GM18505 (cell line): Measurements from ENCODE around the gene TCF12.

Experiments used
- ATAC-seq: cut with Tn5 transposase; IDR thresholded peaks from one replicate; pipeline ENCODE4 v1.9.1; 2021; ENCODE audit not compliant: unreplicated experiment
- POLR2A ChIP-seq: IDR thresholded peaks from 4 replicates; pipeline ENCODE4 v1.6.1; 2011; ENCODE audit warnings: borderline replicate concordance; ENCODE audit not compliant: insufficient read depth, insufficient read length; ENCODE audit errors: extremely low read depth

TCF12 gene

DNA sequence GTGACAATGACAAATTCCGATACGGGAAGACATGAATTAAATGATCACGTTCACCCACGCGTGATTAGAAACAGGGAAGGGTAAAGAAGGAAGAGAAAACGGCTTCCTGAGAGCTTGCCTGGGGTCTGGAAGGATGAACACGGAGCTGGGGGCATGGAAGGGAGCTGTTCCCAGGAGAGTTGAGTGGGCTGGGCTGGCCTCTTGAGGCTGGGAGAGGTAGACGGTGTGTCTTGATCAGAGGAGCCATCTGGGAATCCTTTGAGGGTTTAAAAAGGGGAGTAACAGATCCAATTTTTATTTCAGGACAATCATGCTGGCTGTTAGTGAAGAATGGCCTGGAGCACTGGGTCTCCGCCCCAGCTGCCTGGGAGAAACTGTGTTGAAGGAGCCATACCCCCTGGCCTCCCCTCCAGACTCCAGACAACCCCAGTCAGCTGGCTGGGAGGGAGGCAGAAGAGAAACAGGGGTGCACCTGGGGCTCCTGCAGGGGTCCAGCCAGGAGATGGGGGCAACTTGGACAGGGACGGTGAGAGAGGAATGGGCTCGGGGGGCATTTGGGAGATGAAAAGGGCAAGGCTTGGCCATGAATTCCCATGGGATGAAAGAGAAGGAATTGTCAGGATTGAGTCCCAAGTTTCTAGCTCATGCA lies 404.3 kb downstream of the TCF12 start:
- TF ChIP-seq POLR2A, result no peak
- ATAC-seq, result no peak

- no peak for TF ChIP-seq POLR2A
- ATAC-seq, result no peak
These were observed 404.9 kb downstream of the TCF12 start for GRCh38 chr15:57323299-57323805.

DNA sequence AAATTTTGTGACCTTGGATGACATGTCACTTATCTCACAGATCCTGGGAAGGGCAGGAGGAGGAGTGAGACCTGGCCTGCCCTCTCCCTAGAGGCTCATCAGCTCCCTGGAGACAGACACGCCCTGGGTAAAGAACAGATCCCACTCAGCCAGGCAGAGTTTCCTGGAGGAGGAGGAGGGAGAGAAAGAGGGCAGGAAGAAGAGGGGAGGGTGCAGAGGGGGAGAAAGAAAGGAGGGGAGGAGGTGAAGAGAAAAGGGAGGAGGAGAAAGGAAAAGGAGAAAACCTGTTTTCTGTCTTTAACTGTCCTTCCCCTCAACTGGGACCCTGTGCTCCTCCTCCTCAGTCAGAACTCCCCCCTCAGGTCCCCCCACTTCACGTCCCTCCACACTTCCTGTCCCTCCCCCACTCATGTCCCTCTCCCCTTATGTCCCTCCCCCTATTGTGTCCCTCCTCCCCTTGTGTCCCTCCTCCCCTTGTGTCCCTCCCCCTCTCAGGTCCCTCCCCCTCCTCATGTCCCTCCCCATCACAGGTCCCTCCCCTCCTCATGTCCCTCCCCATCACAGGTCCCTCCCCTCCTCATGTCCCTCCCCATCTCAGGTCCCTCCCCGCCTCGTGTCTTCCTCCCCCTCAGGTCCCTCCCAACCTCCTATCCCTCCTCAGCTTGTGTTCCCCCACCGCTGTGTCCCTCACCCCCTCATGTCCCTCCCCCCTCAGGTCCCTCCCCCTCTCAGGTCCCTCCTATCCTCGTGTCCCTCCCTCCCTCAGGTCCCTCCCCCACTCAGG lies 405.6 kb downstream of the TCF12 start:
- ATAC-seq, result no peak
- TF ChIP-seq POLR2A, result no peak

DNA sequence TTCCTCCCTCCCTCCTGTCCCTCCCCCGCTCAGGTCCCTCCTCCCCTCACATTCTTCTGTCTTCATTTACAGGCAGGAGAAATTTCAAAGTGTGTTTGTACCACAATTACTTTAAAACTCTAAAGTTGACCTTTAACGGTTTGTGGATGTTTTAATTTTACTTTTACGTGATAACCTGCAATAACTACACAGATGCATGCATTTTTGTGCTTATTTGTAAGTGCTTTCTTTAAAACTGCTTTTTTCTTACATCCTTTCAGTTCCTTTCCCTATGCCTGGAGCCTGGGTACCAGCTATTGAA lies 406.1 kb downstream of the TCF12 start:
- ATAC-seq, result no peak
- TF ChIP-seq POLR2A, result no peak

DNA sequence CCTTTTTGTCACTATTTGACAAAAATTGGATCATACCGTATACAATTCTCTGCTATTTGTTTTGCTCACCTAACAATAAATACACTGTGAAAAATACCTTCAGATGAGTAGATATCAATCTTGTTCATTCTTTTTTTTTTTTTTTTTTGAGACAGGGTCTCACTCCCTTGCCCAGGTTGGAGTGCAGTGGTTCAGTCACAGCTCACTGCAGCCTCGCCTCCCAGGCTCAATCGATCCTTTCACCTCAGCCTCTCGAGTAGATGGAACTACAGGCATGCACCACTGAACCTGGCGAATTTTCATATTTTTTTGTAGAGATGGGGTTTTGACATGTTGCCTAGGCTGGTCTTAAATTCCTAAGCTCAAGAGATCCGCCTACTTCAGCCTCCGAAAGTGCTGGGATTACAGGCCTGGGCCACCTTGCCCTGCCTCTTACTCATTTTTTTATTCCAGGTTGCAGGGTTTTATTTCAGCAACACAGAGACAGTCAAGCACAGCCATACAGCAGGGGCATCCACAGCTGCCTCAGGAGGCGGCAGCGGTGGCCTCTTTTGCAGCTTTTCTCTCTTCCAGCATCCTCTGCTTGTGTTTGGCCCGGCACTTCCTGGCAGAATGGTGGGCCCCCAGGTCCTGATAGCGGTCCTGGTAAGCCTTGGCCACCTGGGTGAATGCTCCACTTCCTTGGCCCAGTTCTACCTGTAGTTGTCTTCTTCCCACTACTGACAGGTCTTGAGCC lies 406.7 kb downstream of the TCF12 start:
- no peak for TF ChIP-seq POLR2A
- no peak for ATAC-seq

DNA sequence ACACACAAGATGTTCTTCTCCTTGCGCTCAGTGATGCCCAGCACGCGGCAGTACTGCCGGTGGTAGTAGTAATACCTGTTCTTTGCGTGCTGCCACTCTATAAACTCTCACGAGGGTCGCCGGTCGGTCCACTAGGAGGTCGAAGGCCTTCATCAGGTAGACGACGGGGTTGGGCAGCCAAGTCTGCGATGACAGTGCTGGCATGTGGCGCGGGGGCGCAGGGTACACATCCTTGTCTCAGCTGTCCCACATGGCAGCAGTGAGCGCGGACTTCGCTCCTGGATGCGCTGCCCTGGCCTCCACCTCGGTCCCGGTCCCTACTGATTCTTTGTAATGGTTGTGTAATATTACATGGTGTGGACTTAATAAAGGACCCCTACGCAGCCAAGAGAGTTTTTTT lies 407.8 kb downstream of the TCF12 start:
- no peak for ATAC-seq
- no peak for TF ChIP-seq POLR2A

DNA sequence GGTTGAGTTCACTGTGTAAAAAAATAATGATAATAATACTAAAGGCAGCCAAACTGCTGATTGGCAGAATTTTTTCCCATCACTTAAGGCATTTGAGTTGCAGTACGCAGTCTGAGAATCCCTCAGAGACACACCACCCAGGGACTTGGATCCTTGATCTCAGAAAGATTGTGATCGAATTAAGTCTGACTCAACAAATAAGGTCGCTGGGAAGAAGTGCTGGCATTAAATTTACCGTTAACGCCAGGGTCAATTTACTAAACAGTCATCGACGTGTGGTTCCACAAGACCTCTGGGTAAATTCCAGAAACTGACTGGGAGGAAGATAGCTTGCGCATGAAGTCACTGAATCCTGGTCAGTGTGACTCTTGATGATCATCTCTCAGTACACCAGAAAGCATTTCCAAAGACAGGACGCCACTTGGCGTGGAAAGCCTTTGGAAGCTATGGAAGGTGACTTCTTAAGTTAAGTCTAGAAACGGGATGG lies 409.6 kb downstream of the TCF12 start:
- no peak for TF ChIP-seq POLR2A

GRCh38 chr15:57328479-57328878 lies 410.0 kb downstream of the TCF12 start:
- no peak for ATAC-seq
- TF ChIP-seq POLR2A, result no peak

More for the DNA sequence above, 409.6 kb downstream of the TCF12 start:
- no peak for ATAC-seq

GRCh38 chr15:57328897-57329296 lies 410.5 kb downstream of the TCF12 start:
- no peak for ATAC-seq
- TF ChIP-seq POLR2A, result no peak

GRCh38 chr15:57329582-57330367 lies 411.3 kb downstream of the TCF12 start:
- TF ChIP-seq POLR2A, result no peak
- no peak for ATAC-seq

- no peak for TF ChIP-seq POLR2A
- ATAC-seq, result no peak
These were observed 412.3 kb downstream of the TCF12 start for GRCh38 chr15:57330619-57331340.

GRCh38 chr15:57332326-57332725 lies 413.9 kb downstream of the TCF12 start:
- TF ChIP-seq POLR2A, result no peak
- ATAC-seq, result no peak

GRCh38 chr15:57333487-57333886 lies 415.0 kb downstream of the TCF12 start:
- no peak for TF ChIP-seq POLR2A
- ATAC-seq, result no peak

DNA sequence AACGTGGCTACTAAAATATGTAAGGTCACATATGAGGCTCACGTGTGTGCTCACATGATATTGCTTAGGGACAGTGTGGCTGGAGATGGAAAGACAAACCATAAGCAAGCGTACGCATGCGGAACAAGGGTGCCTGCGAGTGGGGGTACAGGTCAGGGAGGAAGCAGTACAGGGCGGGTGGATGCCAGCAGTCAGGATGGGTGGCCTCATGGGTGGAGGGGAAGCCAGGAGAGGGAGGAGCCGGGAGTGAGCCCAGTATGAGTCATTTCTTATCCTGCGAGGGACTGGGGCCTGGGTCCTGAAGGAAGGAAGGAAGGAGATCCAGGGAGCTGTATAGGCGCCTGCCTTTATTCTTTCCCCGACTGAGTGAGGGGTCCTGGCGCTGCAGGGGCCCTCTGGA lies 415.8 kb downstream of the TCF12 start:
- no peak for ATAC-seq
- no peak for TF ChIP-seq POLR2A
